GM18498 (cell line): Measurements from ENCODE around the gene ATL2.
A peak's percentile ranks its signal among the peaks of the same experiment; 100 is the strongest.
"Not testable (repeated sequence)": the region's sequence is repeated elsewhere in the genome, so short reads cannot be mapped to it uniquely, and the experiment has no call there.

Experiments
- ATAC-seq: cut with Tn5 transposase; IDR thresholded peaks from one replicate; pipeline ENCODE4 v1.9.1; 2021; ENCODE audit warnings: mild to moderate bottlenecking, moderate library complexity; ENCODE audit not compliant: unreplicated experiment

ATL2 gene

GRCh38 chr2:38277245-38278116 is 99.6 kb downstream of the ATL2 start:
- ATAC-seq = no peak

GRCh38 chr2:38274286-38275276 is 102.5 kb downstream of the ATL2 start:
- peak; percentile 53 for ATAC-seq

- no peak for ATAC-seq
Measured at GRCh38 chr2:38271697-38272096, 105.4 kb downstream of the ATL2 start.

- ATAC-seq = no peak
Measured at GRCh38 chr2:38269421-38269820, 107.7 kb downstream of the ATL2 start.

GRCh38 chr2:38268691-38269327 is 108.3 kb downstream of the ATL2 start:
- no peak for ATAC-seq

GRCh38 chr2:38268001-38268400 is 109.1 kb downstream of the ATL2 start:
- no peak for ATAC-seq

GRCh38 chr2:38267270-38267925 is 109.7 kb downstream of the ATL2 start:
- no peak for ATAC-seq

GRCh38 chr2:38266382-38267061 is 110.6 kb downstream of the ATL2 start:
- ATAC-seq = no peak

- ATAC-seq = no peak
Measured at GRCh38 chr2:38265461-38265860, 111.6 kb downstream of the ATL2 start.

- no peak for ATAC-seq
Measured at GRCh38 chr2:38264396-38265221, 112.5 kb downstream of the ATL2 start.

- no peak for ATAC-seq
Measured at GRCh38 chr2:38263293-38263692, 113.8 kb downstream of the ATL2 start.

GRCh38 chr2:38262069-38262871 is 114.8 kb downstream of the ATL2 start:
- no peak for ATAC-seq

- no peak for ATAC-seq
Measured at GRCh38 chr2:38261569-38262068, 115.5 kb downstream of the ATL2 start.

GRCh38 chr2:38260972-38261371 is 116.1 kb downstream of the ATL2 start:
- ATAC-seq = no peak

- no peak for ATAC-seq
Measured at GRCh38 chr2:38260469-38260868, 116.6 kb downstream of the ATL2 start.

GRCh38 chr2:38259311-38259710 is 117.8 kb downstream of the ATL2 start:
- ATAC-seq = no peak

GRCh38 chr2:38257680-38258079 is 119.4 kb downstream of the ATL2 start:
- not testable (repeated sequence) for ATAC-seq

- no peak for ATAC-seq
Measured at GRCh38 chr2:38256610-38257009, 120.5 kb downstream of the ATL2 start.
